ENCODE measurements around the gene PRDM2.

The PRDM2 gene

GRCh38 chr1:13732971-13733667, 33.1 kb downstream of the PRDM2 start:
- no peak for DNase-seq (ENCODE audit: low read depth)

- DNase-seq (ENCODE audit: low read depth): no peak
These were observed 33.7 kb downstream of the PRDM2 start for GRCh38 chr1:13733711-13734110.

- DNase-seq (ENCODE audit: low read depth): no peak
These were observed 35.4 kb downstream of the PRDM2 start for GRCh38 chr1:13735168-13735930.

- DNase-seq (ENCODE audit: low read depth): no peak
These were observed 37.4 kb downstream of the PRDM2 start for GRCh38 chr1:13737398-13737797.

GRCh38 chr1:13746342-13746741, 46.4 kb downstream of the PRDM2 start:
- no peak for DNase-seq (ENCODE audit: low read depth)

- peak; percentile 94 for DNase-seq (ENCODE audit: low read depth)
These were observed 48.9 kb downstream of the PRDM2 start for GRCh38 chr1:13748610-13749505.

- peak; percentile 65 for DNase-seq (ENCODE audit: low read depth)
These were observed 49.8 kb downstream of the PRDM2 start for GRCh38 chr1:13749543-13750341.

GRCh38 chr1:13751458-13751871, 51.5 kb downstream of the PRDM2 start:
- no peak for DNase-seq (ENCODE audit: low read depth)

- DNase-seq (ENCODE audit: low read depth): no peak
These were observed 52.0 kb downstream of the PRDM2 start for GRCh38 chr1:13751985-13752384.

GRCh38 chr1:13752852-13753251, 52.9 kb downstream of the PRDM2 start:
- DNase-seq (ENCODE audit: low read depth): no peak

- DNase-seq (ENCODE audit: low read depth): no peak
These were observed 53.8 kb downstream of the PRDM2 start for GRCh38 chr1:13753636-13754402.

- no peak for DNase-seq (ENCODE audit: low read depth)
These were observed 54.6 kb downstream of the PRDM2 start for GRCh38 chr1:13754510-13755103.

- DNase-seq (ENCODE audit: low read depth): no peak
These were observed 56.7 kb downstream of the PRDM2 start for GRCh38 chr1:13756557-13757315.

GRCh38 chr1:13757693-13758092, 57.7 kb downstream of the PRDM2 start:
- DNase-seq (ENCODE audit: low read depth): no peak

GRCh38 chr1:13759072-13759471, 59.1 kb downstream of the PRDM2 start:
- DNase-seq (ENCODE audit: low read depth): no peak

GRCh38 chr1:13760340-13760739, 60.4 kb downstream of the PRDM2 start:
- no peak for DNase-seq (ENCODE audit: low read depth)

- DNase-seq (ENCODE audit: low read depth): no peak
These were observed 60.9 kb downstream of the PRDM2 start for GRCh38 chr1:13760921-13761320.

GRCh38 chr1:13761883-13762282, 61.9 kb downstream of the PRDM2 start:
- no peak for DNase-seq (ENCODE audit: low read depth)

- DNase-seq (ENCODE audit: low read depth): no peak
These were observed 62.7 kb downstream of the PRDM2 start for GRCh38 chr1:13762642-13763041.

- DNase-seq (ENCODE audit: low read depth): no peak
These were observed 63.2 kb downstream of the PRDM2 start for GRCh38 chr1:13763222-13763621.
